Thymus (tissue), 14 donors: ENCODE data around the gene TFR2. TPM values are rescaled to one million over a fixed set of nuclear protein-coding genes. Genes with fewer than 3 reads are reported as not detected.

Experiments
- DNase-seq, 9 donors: peaks; one replicate each; pipeline ENCODE4 v3.0.0-alpha.2; 2013; ENCODE audit warnings: low spot score in 9 of 9, low read depth in 6 of 9, missing footprints in 1 of 9
- H3K27ac ChIP-seq, 2 donors: one replicate each; pipeline ENCODE4 v1.5.1; 2013; ENCODE audit warnings: control low read depth in 1 of 2, low read depth in 1 of 2, low read length in 1 of 2, mild to moderate bottlenecking in 1 of 2, moderate library complexity in 1 of 2
- H3K27me3 ChIP-seq, 2 donors: one replicate each; pipeline ENCODE4 v1.5.1; 2013; ENCODE audit warnings: low read length in 1 of 2; ENCODE audit not compliant: control insufficient read depth in 2 of 2, insufficient read depth in 1 of 2
- H3K36me3 ChIP-seq, 2 donors: one replicate each; pipeline ENCODE4 v1.5.1; 2013; ENCODE audit warnings: low read length in 1 of 2, mild to moderate bottlenecking in 1 of 2, moderate library complexity in 1 of 2; ENCODE audit not compliant: control insufficient read depth in 2 of 2, insufficient read depth in 2 of 2
- H3K4me1 ChIP-seq, 2 donors: one replicate each; pipeline ENCODE4 v1.5.1; 2013; ENCODE audit warnings: low read length in 2 of 2; ENCODE audit not compliant: control insufficient read depth in 2 of 2, insufficient read depth in 2 of 2
- H3K4me3 ChIP-seq, 2 donors: one replicate each; pipeline ENCODE4 v1.5.1; 2013; ENCODE audit warnings: low read length in 2 of 2, control low read depth in 1 of 2, mild to moderate bottlenecking in 1 of 2
- H3K9me3 ChIP-seq, 2 donors: one replicate each; pipeline ENCODE4 v1.5.1; 2013; ENCODE audit warnings: low read length in 1 of 2, mild to moderate bottlenecking in 1 of 2; ENCODE audit not compliant: control insufficient read depth in 2 of 2, insufficient read depth in 1 of 2
- WGBS: extraction: QIAGEN DNeasy Blood & Tissue Kit; methylation state at CpG from one replicate; pipeline ENCODE4 v1.1.7; 2013; 5-methylcytosine and 5-hydroxymethylcytosine counted together
- long read RNA-seq, 10 donors: transcript quantifications; one replicate each; lab custom pipeline, GENCODE V29; 2026
- polyA plus RNA-seq: library from polyadenylated mRNA; stranded (reverse); fragments of 200-250 nt; gene quantifications from one replicate; pipeline ENCODE4 v1.2.3, GENCODE V29; 2013
- total RNA-seq: library from RNA; stranded (reverse); fragments of 120-200 nt; gene quantifications from one replicate; pipeline ENCODE4 v1.2.4, GENCODE V29; 2013
- donor health status: healthy.

Gene TFR2
- total RNA-seq = 0.80 TPM
- 1.0 TPM for polyA plus RNA-seq
- long read RNA-seq, donor 1 = 0 reads
- long read RNA-seq, donor 2 = 0 reads
- long read RNA-seq, donor 3 = 0 reads
- long read RNA-seq, donor 4 = 0 reads
- long read RNA-seq, donor 5 = 0 reads
- long read RNA-seq, donor 6, partial matches to known transcripts = 227 of 227 reads
- long read RNA-seq, donor 6, other reads (novel, unspliced or antisense) = 0 of 227 reads
- long read RNA-seq, donor 7 = 0 reads
- long read RNA-seq, donor 8 = 0 reads
- long read RNA-seq, donor 9 = 0 reads
- long read RNA-seq, donor 10 = 0 reads

DNA sequence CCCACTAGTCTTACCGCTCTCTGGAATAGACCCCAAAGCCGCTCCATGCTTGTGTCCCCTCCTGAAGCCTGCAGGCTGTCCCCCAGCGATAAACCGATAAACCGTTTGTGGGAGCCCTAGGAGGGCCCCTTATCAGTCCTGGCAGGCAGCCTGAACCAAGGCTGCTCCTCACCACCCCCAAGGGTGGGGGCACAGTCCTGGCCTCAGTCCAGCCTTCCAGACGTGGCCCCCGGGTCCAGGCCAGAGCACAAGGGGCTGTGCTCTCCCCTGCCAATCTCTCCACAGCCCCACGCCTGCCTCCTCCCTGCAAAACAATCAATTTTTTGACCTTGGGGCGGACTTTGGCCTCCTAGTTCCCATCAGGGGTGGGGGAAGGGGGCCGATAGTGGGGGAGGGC, at the start of gene TFR2:
Gene TFR2, minus strand, starts transcription at position 90 of the 397 bp plus-strand sequence. Its CDS starts 43 bp downstream, at position 47.
- Histone ChIP-seq H3K36me3 (no peaks in the 10 kb centered on the region), H3K27me3 (peaks cover 0 to 25% of the 10 kb centered on the region in 2 donors), H3K27ac (no peak within 1 kb of the TSS), H3K9me3 (no peaks in the 10 kb centered on the region), H3K4me1 (no peaks in the 10 kb centered on the region), H3K4me3 (no peak within 1 kb of the TSS)
- DNase-seq = no peak
- 60% methylated on average over 10 of the region's 10 CpGs for whole genome bisulfite sequencing

DNA sequence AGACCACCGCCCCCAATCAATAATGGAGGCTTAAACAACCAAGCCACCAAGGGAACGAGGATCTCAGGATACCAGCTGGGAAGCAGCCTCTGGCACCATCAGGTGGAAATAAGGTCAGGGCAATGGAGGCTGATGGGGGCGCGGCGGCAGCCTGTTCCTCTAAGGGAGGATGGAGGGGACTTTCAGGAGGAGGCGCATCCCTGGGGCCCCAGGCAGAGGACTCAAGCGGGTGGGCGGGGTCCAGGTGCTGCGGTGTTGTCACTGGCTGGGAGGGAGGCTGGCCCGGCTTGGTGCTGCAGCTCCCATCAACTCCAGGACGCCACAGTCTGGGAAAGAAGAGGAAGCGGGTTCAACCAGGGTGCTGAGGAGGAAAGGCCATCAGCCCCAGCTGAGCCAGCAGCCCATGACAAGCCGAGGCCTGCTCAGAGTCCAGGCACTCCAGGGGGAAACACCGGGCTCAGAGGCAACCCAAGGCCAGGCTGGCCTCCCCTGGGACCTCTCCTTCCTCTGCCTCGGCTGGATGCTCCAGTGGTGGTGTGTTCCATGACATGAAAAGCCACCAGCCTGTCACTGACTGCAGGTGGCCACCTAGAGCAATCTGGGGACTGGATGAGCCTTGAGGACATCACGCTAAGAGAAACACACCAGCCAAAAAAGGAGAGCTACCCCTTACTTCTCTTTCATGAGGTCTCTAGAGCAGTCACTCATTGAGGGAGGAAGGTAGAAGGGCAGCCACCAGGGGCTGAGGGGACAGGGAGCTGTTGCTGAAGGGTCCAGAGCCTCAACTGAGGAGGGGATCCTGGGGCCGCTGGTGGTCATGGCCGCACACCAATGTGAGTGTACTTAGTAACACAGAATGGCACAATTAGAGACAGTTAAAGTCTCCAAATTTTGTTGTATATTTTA, 48.1 kb upstream of the TFR2 start:
- Histone ChIP-seq H3K27ac (no peak overlapping the region), H3K4me1 (peaks cover 21 to 36% of the 10 kb centered on the region in 2 donors), H3K36me3 (peaks cover 54 to 58% of the 10 kb centered on the region in 2 donors), H3K27me3 (peaks cover 0 to under 1% of the 10 kb centered on the region in 2 donors), H3K4me3 (no peak overlapping the region), H3K9me3 (no peaks in the 10 kb centered on the region)
- 98% methylated on average over 18 of the region's 18 CpGs for WGBS
- no peak for DNase-seq

DNA sequence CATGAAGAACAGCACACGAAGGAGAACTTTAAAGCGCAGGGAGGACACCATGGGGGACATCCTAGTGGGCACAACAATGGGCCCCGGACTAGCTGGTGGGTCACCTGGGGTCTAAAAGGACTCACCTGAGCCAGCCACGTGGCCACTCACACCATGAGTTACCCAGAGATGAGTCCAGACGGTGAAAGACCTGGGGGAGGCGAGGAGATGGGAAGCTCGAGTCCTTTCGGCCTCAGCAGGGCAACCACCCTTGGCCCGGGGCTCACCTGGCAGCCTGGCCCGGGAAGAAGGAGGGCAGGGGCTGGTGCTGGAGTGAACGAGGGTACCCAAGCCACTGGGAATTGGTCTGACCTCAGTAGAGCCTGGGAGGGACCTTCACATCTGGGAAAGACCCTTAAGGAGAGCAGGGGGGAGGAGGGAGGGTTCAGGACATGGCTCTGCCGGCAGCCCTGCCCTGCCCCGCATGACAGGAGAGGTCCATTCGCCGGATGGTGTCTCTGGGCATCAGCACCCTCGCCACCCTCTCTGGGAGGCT, 47.0 kb upstream of the TFR2 start:
- Histone ChIP-seq H3K4me1 (peaks cover 21 to 34% of the 10 kb centered on the region in 2 donors), H3K36me3 (peaks cover 65 to 68% of the 10 kb centered on the region in 2 donors), H3K27me3 (no peaks in the 10 kb centered on the region), H3K9me3 (no peaks in the 10 kb centered on the region), H3K4me3 (no peak overlapping the region), H3K27ac (no peak overlapping the region)
- 98% methylated on average over 16 of the region's 16 CpGs for WGBS
- no peak for DNase-seq

DNA sequence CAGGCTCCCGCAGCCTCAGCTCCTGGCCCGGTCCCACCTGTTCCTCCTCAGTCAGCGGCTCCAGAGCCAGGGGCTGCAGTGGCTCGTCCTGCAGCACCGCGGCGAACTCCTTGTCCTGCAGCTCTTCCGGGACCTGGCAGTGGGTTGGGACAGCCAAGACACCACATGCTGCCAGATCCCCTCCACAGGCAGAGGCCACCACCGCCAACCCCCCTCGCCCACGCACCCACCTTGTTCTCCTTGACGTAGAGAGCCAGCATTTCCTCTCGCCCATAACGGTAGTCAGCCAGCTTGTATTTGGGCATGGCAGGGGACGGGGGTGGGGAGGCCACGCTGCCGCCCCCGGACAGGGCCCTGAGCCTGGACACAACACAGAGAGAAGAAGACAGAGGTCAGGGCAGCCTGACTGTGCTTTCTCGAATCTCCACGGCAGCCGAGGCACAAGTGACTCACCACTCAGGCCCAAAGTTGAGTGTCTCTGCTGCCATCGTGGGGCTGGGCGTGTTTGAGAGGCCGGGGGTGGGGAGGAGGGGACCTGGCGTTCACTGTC, 46.5 kb upstream of the TFR2 start:
- Histone ChIP-seq H3K27me3 (no peaks in the 10 kb centered on the region), H3K36me3 (peaks cover 70 to 74% of the 10 kb centered on the region in 2 donors), H3K4me1 (peaks cover 18 to 30% of the 10 kb centered on the region in 2 donors), H3K27ac (no peak overlapping the region), H3K4me3 (no peak overlapping the region), H3K9me3 (no peaks in the 10 kb centered on the region)
- DNase-seq = no peak
- 97% methylated on average over 25 of the region's 25 CpGs for WGBS

DNA sequence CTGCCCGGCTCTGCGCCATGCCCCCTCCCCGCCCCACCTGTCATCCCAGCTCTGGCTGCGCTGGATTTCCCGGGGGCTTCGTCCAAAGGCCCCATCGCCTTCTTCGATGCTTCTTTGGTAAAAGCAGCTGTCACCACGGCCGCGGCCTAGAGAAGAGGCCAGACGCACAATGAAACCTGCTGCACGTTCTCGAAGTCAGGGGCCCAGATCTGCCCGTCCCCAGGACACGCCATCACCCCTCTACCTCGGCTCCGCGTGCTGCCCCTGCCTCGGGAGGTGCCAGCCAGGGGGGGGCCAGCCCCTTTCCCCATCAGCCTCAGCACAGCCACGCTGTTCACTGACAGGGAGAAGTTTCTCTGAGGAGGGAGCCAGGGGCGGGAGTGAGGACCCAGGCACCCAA, 45.9 kb upstream of the TFR2 start:
- no peaks in the 10 kb centered on the region for H3K27me3 ChIP-seq
- no peak overlapping the region for H3K4me3 ChIP-seq
- no peaks in the 10 kb centered on the region for H3K9me3 ChIP-seq
- H3K27ac ChIP-seq = no peak overlapping the region
- no peak for DNase-seq
- peaks cover 76 to 80% of the 10 kb centered on the region in 2 donors for H3K36me3 ChIP-seq
- peaks cover 13 to 25% of the 10 kb centered on the region in 2 donors for H3K4me1 ChIP-seq
- 95% methylated on average over 22 of the region's 22 CpGs for WGBS

DNA sequence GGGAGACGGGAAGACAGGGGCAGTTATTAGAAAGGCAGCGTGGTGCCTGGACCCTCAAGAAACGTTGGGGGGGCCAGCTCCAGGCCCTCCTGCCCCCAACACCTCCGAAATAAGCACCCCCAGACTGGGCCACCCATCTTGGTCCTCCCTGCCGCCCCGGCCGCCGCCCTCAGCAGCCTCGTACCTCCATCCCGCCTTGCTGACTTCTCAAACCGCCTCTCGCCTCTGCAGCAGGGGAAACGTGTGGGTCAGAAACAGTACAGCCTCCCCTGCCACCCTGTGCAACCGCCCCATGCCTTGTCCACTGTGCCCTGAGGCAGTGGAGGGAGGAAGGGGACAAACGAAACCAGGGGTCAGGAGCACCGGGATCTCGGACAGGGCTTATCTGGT, 45.5 kb upstream of the TFR2 start:
- Histone ChIP-seq H3K36me3 (peaks cover 80 to 84% of the 10 kb centered on the region in 2 donors), H3K4me3 (no peak overlapping the region), H3K27ac (no peak overlapping the region), H3K4me1 (peaks cover 8 to 20% of the 10 kb centered on the region in 2 donors), H3K27me3 (no peaks in the 10 kb centered on the region), H3K9me3 (no peaks in the 10 kb centered on the region)
- DNase-seq = no peak
- WGBS = over 99% methylated on average over 17 of the region's 17 CpGs

DNA sequence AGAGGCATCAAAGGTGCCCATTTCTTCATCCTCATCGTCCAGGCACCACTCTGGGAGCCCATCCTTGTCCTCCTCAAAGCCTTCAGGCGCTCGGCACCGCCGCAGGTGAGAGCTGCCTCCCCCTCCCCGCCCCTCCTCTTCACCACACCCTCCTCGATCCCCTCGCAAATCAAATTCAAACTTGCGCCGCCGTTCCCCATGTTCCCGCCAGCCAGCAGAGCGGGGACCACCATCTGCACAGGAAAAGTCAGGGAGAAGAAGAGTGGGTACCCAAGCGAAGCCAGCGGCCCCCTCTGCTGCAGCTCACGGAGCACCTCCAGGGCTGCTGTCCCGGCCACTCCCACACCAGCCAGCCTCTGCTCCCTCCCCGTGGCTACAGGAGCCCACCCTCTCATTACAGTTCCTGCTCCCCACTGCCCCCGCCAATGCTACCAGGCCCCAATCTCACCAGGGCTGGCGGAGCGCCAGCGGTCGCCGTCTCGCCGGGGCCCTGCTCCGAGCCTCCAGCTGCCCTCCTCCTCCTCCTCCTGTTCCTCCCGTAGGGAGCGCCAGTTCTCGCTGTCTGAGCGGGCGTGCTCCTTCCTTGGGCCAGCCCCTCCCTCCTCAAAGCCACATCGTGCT, 45.0 kb upstream of the TFR2 start:
- no peaks in the 10 kb centered on the region for H3K27me3 ChIP-seq
- H3K4me3 ChIP-seq = no peak overlapping the region
- H3K4me1 ChIP-seq = peaks cover 4 to 15% of the 10 kb centered on the region in 2 donors
- H3K36me3 ChIP-seq = peaks cover 85 to 89% of the 10 kb centered on the region in 2 donors
- WGBS = 98% methylated on average over 33 of the region's 33 CpGs
- no peak for DNase-seq
- H3K9me3 ChIP-seq = no peaks in the 10 kb centered on the region
- H3K27ac ChIP-seq = no peak overlapping the region

DNA sequence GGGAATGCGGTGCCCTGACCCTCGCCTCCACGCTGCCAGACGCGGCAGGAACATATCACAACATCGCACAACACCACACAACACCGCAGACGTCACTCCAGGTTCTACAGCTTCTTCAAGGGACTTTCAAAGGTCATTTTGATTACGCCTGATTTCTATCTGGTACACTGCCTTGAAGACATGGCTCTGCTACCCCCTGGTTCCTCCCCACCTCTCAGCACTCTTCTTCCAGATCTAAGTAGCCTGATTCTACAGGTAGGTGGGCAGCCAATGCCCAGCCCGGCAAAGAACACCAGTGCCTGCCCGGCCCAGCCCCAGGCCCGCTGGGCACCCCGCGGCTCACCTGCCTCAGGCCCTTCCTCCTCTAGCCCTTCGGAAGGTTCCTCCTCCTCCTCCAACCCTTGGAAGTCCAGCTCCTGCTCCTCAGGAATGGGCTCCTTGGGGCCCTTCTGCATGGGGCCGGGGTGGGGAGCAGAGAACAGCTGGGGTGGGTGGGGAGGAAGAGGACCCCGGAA, 44.3 kb upstream of the TFR2 start:
- H3K4me1 ChIP-seq = peaks cover 0 to 10% of the 10 kb centered on the region in 2 donors
- H3K27me3 ChIP-seq = no peaks in the 10 kb centered on the region
- no peaks in the 10 kb centered on the region for H3K9me3 ChIP-seq
- DNase-seq = no peak
- 95% methylated on average over 17 of the region's 17 CpGs for WGBS
- H3K36me3 ChIP-seq = peaks cover 87 to 90% of the 10 kb centered on the region in 2 donors
- no peak overlapping the region for H3K27ac ChIP-seq
- no peak overlapping the region for H3K4me3 ChIP-seq
